Embryonic facial prominence (tissue), 1 donor: ENCODE results near the gene BACE2.

ENCODE experiments used
- DNase-seq: peaks from one replicate; pipeline ENCODE4 v3.0.0-alpha.2; 2016; ENCODE audit errors: extremely low spot score

Gene BACE2

DNA sequence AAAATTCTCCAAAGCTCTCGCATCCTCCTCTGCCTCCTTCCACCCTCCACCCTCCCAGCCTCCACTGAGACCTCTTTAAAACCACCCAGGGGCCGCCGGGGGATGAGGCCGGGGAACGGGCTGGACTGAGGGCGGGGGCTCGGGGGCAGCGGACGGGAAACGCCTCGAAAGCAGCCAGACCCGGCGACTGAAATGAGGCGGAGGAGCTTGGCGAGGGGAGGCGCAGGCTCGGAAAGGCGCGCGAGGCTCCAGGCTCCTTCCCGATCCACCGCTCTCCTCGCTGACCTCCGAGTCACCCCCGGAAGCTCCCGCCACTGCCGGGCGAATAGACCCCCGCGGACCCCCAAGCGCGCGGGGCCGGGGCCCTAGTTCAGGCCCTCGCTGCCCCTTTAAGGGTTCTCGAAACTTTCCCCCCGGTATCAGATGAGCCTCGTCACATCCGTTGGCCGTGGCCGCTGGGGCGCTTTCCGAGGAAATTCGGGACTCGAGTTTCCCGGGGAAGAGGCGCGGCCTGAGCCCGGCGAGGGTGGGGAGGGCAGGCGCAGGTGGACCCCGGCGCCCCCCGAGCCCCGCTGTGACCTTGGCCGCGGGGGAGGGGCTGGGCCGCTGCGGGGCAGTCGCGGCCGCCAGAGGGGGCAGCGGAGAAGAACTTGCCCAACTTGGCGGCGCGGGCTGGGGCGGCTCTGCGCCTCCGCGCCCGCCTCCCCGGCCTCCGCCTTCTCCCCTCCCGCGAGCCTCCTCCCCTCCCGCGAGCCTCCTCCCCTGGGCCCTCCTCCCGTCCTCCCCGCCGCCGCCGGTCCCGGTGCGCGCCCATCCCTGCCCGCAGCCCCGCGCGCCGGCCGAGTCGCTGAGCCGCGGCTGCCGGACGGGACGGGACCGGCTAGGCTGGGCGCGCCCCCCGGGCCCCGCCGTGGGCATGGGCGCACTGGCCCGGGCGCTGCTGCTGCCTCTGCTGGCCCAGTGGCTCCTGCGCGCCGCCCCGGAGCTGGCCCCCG lies at the start of gene BACE2:
Gene BACE2 (plus strand): TSS at position 813 of the 995 bp plus-strand sequence. CDS start 104 bp downstream, at position 917.
- peak; percentile 69 for DNase-seq

DNA sequence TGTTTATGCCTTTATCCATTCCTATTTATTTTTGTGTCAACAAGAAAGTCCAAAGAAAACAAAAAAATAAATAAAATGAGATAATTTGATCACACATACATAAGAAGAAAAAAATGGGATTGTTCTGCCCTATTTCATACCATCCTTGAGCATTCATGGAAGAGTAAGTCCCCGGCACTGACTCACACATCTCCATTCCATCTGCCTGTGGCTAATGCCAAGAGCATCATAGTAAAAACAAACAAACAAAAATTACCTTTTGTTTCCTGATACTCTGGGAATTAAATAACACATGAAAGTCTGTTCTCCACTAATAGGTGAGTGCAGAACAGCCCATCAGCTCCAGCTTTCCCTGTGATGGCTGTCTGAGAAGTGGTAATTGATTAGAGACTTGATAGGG lies 48.1 kb upstream of the BACE2 start:
- DNase-seq, result no peak

DNA sequence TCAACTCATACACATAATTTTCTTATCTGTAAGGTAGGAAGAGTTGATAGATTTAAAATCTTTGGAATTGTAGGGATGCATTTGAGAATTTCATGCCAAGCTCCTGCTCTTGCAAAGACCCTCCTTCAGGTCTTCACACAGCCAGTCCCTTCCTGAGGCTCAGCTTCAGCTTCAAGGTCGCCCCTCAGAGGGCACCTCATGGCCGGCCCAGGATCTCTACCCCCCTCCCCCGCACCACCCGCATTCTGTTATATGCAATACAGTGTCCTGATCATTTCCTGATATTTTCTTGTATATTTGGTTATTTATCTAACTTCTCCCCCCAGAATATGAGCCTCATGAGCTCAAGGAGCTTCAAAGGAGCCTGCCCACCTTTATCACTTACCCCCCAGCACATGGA lies 47.0 kb upstream of the BACE2 start:
- DNase-seq, result no peak

DNA sequence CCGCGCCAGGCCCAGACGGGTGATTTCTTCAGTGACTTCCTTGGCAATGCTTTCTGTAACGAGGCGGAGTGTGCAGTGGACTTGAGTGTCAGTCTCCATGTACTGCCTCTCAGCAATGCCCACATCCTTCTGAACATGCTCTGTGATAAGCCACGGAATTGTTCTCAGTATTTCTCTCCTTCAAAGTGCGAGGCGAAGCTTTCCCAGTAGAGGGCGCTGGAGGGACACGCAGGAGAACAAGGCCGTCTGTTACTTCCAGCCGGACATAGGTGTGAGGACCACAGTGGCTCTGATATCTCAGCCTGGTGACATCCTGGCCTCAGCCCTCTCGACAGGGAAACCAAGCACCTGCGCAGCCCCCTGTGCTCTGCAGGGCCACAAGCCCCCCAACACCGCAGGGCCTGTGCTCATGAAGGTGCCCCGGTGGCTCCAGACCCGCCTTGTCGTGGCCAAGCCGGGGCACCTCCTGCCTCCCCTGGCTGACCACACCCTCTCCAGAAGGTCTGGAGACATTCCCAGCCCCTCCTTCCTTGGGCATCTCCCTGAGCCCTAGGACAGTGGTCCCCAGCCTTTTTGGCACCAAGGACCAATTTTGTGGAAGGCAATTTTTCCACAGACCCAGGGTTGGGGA lies 46.1 kb upstream of the BACE2 start:
- DNase-seq, result no peak

DNA sequence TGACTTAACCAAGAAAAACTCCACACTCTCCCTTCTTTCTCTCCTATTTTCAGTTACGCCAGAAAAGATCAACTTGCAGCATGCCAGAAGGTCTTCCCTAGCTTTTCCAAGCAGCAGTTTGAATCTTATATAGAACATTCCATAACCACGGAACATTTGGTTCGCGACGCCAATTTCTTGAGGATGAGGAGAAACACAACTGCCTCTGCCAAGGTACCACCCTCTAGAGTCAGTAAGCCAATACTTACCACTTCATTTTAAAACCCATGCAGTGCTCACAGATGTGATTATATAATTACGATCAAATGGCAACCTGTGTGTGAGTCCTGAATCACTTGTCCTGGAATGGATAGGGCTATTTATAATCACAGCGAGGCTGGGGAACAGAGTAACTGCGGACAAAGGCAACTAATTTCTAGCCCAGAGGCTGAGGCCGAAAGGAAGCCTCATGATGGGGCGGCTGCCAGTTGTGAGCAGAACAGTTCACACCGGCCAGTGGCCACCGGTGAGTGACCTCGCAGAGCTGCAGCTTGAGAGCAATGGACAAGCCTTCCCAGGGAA lies 43.2 kb upstream of the BACE2 start:
- DNase-seq, result no peak

DNA sequence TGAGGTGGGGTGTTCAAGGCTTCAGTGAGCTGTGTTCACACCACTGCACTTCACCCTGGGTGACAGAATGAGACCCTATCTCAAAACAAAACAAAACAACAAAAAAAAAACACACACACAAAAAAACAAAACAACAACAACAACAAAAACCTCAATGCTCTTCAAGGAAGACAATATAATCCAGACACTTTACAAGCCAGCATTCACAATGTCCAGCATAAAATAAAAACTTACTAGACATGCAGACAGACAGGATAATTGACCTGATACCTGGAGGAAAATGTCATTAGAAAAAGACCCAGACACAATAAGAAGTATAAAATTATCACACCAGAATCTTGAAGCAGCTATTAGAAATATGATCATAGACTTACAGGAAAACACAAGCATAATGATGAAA lies 39.0 kb upstream of the BACE2 start:
- no peak for DNase-seq

DNA sequence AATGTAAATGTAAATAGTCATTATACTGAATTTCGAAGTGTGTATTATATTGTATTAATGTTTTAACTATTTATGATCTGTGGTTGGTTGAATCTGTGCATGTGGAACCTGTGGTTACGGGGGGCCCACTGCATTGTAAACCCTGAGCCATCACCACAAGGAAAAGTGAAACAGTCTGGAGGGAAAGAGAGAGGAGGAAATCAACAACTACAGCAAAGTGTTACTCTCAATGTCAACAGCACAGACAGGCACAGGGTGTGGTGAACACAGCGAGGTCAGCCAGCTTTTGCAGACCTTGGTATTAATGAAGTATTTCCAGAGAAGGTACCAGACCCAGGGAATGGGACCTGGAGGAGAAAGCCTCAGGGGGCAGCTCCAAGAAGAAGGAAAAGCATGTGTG lies 37.1 kb upstream of the BACE2 start:
- DNase-seq, result no peak

DNA sequence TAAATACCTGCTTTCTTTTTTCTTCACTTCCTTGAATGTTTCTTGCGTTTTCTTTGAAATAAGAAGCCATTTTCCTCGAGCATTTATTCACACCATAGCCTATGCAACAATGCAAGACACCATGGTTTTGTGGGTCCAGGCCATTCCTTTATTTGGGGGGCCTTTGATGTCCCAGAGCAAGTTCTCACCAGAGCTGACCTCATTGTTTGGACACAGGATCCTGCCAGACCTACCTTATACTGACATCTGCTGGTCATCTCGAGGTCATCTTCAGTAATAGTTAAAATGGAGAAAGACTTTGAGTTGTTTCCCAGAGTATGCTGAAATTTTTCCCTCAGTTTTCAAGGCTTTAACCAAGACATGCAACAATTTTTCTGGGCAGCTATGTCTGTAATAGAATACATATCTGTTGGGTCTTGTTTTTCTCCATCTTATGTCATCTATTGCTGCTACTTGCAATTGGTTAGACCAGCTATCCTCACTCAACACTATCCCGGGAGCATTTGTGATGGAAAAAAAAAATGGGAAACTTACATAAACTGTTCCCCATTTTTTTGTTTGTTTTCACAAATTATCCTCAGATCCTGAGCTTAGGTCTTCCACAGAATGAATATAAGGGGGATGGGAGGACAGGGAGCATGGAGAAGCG lies 34.0 kb upstream of the BACE2 start:
- DNase-seq, result no peak

DNA sequence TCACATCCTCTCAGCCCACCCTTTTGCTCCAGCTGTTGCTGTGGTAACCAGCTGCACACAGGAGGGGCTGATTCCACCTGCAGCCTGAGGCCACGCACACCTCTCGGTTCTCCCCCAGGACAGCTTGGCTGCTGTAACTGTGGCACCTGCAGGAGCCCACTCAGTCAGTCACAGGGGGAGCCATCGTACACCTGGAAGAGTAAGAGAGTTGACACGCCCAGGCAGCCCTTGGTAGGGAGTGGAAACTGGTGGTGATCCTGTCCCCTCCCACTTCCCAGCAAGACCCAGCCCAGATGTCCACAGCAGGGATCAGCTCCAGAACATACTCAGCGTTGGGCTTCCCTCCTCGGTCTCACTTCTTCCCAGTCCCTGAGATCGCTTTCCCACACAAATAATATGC lies 32.2 kb upstream of the BACE2 start:
- DNase-seq, result no peak

DNA sequence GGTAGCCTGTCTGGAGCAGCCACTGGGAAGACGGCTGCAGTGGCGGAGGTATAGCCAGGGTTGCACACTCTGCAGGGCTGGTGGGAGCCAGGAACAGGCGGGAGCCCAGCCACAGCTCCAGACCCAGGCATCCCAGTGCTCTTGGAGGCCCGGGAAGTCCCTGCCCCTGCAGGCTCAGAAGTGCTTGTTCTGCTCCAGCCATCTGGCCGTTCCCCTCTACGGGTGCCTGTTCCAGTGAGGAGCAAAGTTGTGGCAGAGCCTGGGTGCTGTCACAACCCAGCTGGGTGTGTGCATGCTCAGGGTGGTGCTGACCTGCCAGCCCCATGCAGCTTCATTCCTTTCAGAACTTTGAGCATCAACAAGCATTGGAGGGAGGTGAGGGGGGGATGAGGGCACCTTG lies 31.7 kb upstream of the BACE2 start:
- DNase-seq, result no peak

DNA sequence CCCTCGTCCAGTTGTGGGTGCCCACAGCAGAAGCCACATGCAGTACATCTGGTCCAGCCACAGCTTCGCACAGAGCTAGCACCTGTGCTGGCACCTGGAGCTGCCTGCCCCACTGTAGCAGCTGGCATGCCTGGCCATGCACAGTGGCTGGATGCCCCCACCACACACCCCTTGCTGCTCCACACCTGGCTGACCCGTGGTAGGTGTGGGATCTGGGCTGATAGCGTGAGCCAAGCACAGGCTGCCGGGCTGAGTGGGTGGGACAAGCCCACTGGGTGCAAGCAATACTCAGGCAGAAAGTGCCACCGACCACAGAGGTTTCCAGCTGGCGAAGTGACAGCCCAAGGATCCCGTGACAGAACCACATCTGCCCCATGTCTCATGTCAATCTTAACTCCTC lies 30.6 kb upstream of the BACE2 start:
- no peak for DNase-seq

DNA sequence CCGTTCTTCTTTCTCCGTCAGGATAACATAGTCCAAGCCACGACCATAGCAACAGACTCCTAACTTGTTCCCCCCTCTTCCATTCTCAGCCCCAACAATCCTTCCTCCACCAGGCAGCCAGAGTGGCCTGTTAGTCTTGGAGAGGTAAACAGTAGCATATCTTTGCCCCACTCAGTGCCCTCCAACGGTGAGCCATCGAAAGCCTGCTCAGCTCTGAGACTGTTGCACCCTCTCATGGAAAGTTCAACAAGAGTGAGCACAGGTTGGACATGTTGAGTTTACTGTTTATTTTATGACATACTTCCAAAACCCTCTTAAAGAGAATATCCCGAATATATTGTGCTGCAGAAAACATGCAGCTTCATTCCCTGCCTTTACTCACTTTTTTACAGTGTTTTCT lies 30.1 kb upstream of the BACE2 start:
- DNase-seq, result no peak

DNA sequence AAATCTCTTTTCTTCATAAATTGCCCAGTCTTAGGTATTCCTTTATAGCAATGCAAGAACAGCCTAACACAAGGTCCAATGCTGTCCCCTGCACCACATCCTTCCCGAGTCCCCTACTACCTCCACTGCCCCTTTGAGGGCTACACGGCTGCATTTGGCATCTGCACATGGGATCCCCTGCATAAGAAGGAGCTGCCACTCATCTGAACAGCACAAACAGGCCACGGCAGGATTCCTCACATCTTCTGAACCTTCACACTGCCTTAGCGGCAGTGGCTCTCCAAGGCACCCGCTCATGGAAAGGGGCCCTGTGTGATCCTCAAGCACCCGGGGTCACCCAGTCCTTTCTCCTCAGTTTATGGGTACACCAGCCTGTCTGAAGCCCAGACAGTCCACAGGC lies 29.2 kb upstream of the BACE2 start:
- DNase-seq, result no peak

DNA sequence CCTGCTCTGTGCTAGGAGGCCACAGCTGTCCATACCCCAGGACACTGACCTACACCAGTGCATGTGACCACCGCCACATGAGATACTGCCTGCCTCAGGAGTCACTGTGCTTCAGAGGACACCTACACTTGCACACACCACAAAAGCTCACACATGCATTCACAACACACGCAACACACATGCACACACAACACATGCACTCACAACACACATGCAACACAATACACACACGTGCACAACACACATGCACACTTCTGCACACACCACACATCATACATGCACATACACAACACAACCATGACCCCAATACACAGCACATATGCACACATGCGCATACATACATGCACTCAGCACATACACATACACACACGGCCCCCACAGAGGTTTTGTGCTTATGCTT lies 28.7 kb upstream of the BACE2 start:
- DNase-seq, result no peak

DNA sequence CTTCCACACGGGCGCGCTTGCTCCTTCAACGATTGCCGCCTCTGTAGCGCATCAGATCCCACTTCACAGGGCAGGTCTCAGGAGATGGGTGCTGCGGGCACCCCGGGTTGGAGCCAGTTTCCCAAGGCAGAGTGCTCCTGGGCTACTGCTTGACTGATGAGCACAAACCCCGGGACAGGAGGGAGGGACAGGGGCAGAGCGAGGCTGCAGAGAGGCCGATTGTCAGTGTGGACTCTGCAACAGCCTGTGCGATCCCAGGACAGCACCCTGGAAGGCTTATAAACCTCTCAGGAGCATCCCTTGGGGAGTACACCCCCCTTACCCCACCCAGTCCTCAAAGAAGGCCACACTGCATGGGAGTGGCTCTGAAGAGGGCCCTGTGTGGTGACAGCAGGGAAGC lies 28.0 kb upstream of the BACE2 start:
- no peak for DNase-seq

DNA sequence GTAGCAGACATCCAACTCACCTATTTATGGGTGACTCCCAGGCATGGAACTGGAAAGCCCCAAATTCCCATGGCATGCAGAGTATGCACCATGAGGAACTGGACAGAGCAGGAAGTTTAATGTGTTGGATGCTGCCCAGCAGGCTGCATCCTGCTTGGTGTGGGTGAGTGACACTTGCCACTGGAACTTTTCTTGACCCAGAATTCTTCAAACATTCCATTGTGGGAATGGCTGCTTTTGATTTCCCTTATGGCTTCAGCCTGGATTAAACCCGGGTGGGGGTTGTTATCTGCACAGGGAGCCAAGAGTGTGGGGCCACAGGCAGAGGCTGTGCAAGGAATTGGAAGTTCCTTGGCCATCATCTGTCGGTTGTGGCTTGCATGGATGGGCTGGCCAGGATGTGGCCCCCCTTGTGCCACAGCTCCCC lies 26.9 kb upstream of the BACE2 start:
- DNase-seq, result no peak

DNA sequence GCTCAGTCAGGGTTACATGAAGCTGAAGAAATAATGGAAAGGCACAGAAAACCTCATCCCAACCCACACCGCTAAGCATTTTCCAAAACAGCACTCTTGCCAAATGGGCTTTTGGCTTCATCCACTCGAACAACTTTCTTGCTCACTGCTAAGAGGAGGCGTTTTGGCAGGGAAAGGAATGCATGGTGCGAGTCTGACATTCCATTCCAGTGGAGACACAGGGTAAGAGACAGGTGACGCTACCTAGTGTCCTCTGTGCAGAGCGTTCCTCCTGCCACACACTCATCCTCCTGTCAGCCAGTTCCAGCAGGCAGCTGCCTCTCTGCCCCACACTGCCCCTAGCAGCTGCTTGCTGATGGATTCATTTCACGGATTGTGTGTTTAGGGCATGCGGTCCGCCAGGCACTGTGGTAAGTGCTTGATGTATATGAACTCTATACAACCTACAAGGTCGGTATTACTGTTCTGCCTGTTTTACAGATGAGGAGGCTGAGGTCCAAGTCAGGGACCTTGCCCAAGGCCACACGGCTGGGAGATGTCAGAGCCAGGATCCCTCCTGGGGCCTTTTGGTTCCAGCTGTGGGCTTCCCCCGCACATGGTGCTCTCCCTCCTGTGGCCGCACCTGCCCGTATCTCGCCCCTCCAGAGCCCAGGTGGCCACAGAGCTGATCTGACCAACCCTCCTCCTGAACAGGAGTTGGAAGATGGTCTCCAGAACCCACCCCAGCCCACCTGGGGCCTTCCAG lies 25.7 kb upstream of the BACE2 start:
- no peak for DNase-seq

DNA sequence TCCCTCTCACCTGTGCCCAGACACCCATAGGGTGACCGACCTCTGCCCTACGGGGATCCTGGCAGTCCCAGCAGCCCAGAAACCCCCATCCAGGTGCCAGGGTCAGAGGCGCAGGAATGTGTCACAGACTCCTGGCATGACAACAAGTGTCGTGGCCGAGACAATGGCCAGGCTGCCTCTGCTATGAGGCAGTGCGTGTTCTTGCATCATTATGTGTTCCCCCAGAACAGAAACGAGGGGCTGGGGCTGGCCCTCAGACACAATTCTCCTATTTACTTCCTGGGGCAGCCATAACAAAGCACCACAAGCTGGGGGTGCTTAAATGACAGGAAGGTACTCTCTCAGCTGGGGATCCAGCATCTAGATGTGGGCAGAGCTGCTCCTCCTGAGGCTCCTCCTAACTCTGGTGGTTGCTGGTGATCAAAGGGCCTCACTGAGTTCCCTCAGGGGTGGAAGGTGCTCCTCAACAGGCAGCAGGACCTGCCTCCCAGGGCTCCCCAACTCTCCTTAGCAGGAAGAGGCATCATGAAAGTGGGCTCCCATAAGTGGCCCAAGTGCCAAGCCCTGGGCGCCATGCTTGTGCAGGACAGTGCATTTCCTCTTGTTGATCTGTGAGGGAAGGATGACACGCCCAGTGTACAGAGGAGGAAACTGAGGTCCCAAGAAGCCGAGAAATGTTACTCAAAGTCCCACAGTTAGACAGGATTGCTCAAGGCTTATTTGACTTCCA lies 24.2 kb upstream of the BACE2 start:
- no peak for DNase-seq

DNA sequence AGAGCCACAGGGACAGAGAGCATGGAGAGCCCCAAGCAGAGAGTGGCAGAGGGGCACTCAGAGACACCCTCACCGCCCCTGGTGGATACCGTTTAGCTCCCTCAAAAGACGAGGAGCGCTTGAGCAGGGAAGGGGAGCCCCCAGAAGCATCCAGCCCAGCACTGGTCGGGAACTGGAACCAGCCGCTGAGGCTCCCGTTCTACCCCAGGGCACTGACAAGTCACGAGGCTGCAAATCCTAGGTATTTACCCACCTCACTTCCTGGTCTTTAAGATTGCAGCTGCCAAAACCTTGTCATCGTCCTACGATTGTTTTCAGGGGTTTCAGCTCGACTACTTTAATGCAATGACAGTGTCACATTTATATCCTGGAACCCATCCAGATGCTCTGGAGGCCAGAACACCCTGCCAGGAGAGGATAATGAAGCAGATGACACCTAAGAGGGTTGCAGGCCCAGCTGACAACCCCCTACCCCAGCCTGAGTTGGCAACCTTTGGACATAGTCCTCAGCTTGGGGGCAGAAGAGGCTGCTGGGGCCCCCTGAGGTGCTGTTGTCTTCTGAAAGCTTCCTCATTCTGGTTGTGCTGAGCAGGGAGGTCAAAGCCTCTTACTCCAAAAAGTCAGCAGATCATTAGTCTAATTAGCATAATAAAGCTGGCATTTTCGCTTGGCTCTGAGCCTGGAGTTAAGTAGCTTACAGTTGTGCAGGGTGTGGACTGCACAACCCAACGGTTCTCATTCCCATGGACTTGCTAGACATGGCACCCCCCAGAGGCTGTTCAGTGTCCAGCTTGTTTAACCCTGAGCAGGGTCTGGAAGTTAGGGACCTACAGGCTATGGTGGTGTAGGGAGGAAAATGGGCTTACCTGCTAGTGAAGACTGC lies 20.6 kb upstream of the BACE2 start:
- no peak for DNase-seq

DNA sequence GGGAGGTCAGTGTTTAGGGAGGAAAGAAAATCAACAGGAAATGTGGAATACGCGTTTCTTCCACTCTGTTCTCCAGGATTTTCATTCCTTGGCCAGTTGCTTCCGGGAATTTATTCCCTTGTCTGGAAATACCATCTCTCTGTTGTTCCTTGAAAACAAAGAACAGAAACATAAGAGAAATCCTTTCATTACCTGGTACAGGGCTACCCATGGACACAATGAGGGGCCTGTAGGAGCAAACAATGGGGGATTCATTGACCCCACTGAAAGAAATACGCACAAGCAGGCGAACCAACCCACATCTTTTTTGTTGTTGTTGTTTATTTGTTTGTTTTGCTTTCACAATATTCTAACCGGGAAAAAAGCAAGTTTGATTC lies 20.0 kb upstream of the BACE2 start:
- no peak for DNase-seq
